Mesenchymal stem cell (in vitro differentiated cells and primary cell): ENCODE data around the gene RBL2.

Experiments used
- DNase-seq: peaks from one replicate; pipeline ENCODE4 v3.0.0-alpha.2; 2013
- H2AFZ ChIP-seq: one replicate; pipeline ENCODE4 v1.6.1; 2013; ENCODE audit warnings: low read depth, mild to moderate bottlenecking, control low read depth, inconsistent platforms, low read length, moderate library complexity
- H2AK5ac ChIP-seq: 2 replicates; pipeline ENCODE4 v1.6.1; 2013; ENCODE audit warnings: low read length, moderate library complexity, mild to moderate bottlenecking, inconsistent platforms; ENCODE audit not compliant: severe bottlenecking
- H2BK120ac ChIP-seq: one replicate; pipeline ENCODE4 v1.6.1; 2013; ENCODE audit warnings: low read depth, mild to moderate bottlenecking, inconsistent platforms, low read length, moderate library complexity
- H2BK12ac ChIP-seq, 2 experiments: one replicate each; pipeline ENCODE4 v1.6.1; 2013; ENCODE audit warnings: inconsistent platforms in 2 of 2, low read length in 2 of 2, mild to moderate bottlenecking in 2 of 2, moderate library complexity in 2 of 2, control low read depth in 1 of 2
- H2BK15ac ChIP-seq: one replicate; pipeline ENCODE4 v1.6.1; 2013; ENCODE audit warnings: mild to moderate bottlenecking, low read depth, inconsistent platforms; ENCODE audit not compliant: poor library complexity, severe bottlenecking
- H2BK5ac ChIP-seq: 2 replicates; pipeline ENCODE4 v1.6.1; 2013; ENCODE audit warnings: low read depth, mild to moderate bottlenecking, low read length, control low read depth, inconsistent platforms; ENCODE audit not compliant: poor library complexity, severe bottlenecking
- H3K14ac ChIP-seq, 2 experiments: one replicate each; pipeline ENCODE4 v1.6.1; 2013; ENCODE audit warnings: inconsistent platforms in 2 of 2, low read length in 2 of 2, control low read depth in 1 of 2, mild to moderate bottlenecking in 1 of 2, moderate library complexity in 1 of 2
- H3K18ac ChIP-seq, 2 experiments: one replicate each; pipeline ENCODE4 v1.6.1; 2013; ENCODE audit warnings: inconsistent platforms in 2 of 2, low read length in 2 of 2, control low read depth in 1 of 2, low read depth in 1 of 2, mild to moderate bottlenecking in 1 of 2
- H3K23ac ChIP-seq, 2 experiments: one replicate each; pipeline ENCODE4 v1.6.1; 2013; ENCODE audit warnings: inconsistent platforms in 2 of 2, low read length in 2 of 2, mild to moderate bottlenecking in 2 of 2, moderate library complexity in 2 of 2, control low read depth in 1 of 2
- H3K27ac ChIP-seq: 2 replicates; pipeline ENCODE4 v1.5.1; 2013; ENCODE audit warnings: mild to moderate bottlenecking, moderate library complexity, low read length, control low read depth, inconsistent platforms; ENCODE audit not compliant: poor library complexity, severe bottlenecking
- H3K27me3 ChIP-seq, 2 experiments: 2 replicates each; pipeline versions ENCODE4 v1.6.1 to v1.7.0; 2013; ENCODE audit warnings: low read length in 2 of 2, mild to moderate bottlenecking in 2 of 2, moderate library complexity in 2 of 2, control low read depth in 1 of 2, inconsistent platforms in 1 of 2; ENCODE audit not compliant: control insufficient read depth in 1 of 2, insufficient read depth in 1 of 2
- H3K36me3 ChIP-seq, 2 experiments: 2 replicates each; pipeline versions ENCODE4 v1.6.1 to v1.7.0; 2013; ENCODE audit warnings: low read length in 2 of 2, control low read depth in 1 of 2, inconsistent platforms in 1 of 2, low read depth in 1 of 2, mild to moderate bottlenecking in 1 of 2; ENCODE audit not compliant: insufficient read depth in 2 of 2, control insufficient read depth in 1 of 2
- H3K4ac ChIP-seq, 2 experiments: one replicate each; pipeline ENCODE4 v1.6.1; 2013; ENCODE audit warnings: inconsistent platforms in 2 of 2, low read length in 2 of 2, mild to moderate bottlenecking in 2 of 2, moderate library complexity in 2 of 2, control low read depth in 1 of 2, low read depth in 1 of 2
- H3K4me1 ChIP-seq: 2 replicates; pipeline ENCODE4 v1.6.1; 2013; ENCODE audit warnings: low read depth, low read length, control low read depth; ENCODE audit not compliant: control insufficient read depth, insufficient read depth
- H3K4me2 ChIP-seq: 2 replicates; pipeline ENCODE4 v1.6.1; 2013; ENCODE audit warnings: low read length, mild to moderate bottlenecking, inconsistent platforms; ENCODE audit not compliant: poor library complexity, severe bottlenecking
- H3K4me3 ChIP-seq, 2 experiments: 2 replicates each; pipeline versions ENCODE4 v1.5.1 to v1.7.0; 2013; ENCODE audit warnings: low read length in 2 of 2, mild to moderate bottlenecking in 2 of 2, control low read depth in 1 of 2, low read depth in 1 of 2; ENCODE audit not compliant: insufficient read depth in 1 of 2
- H3K79me1 ChIP-seq: replicated peaks from 2 replicates; pipeline ENCODE4 v1.6.1; 2013; ENCODE audit warnings: mild to moderate bottlenecking, control low read depth, low read length, inconsistent platforms; ENCODE audit not compliant: poor library complexity, severe bottlenecking
- H3K9ac ChIP-seq: 2 replicates; pipeline ENCODE4 v1.7.0; 2013; ENCODE audit warnings: mild to moderate bottlenecking, low read length, moderate library complexity
- H3K9me3 ChIP-seq: 2 replicates; pipeline ENCODE4 v1.7.0; 2013; ENCODE audit warnings: mild to moderate bottlenecking, low read length; ENCODE audit not compliant: control insufficient read depth
- H4K8ac ChIP-seq: one replicate; pipeline ENCODE4 v1.6.1; 2013; ENCODE audit warnings: inconsistent platforms, mild to moderate bottlenecking, low read length, moderate library complexity
- H4K91ac ChIP-seq: one replicate; pipeline ENCODE4 v1.6.1; 2013; ENCODE audit warnings: mild to moderate bottlenecking, low read length, inconsistent platforms
- WGBS: methylation state at CpG from one replicate; pipeline ENCODE4 v1.1.7; 2013; ENCODE audit warnings: mixed read lengths; 5-methylcytosine and 5-hydroxymethylcytosine counted together

The RBL2 gene

GRCh38 chr16:53428681-53429080 lies 5.6 kb upstream of the RBL2 start:
- H3K4me2 ChIP-seq: no peak overlapping the region
- H3K14ac ChIP-seq: no peak overlapping the region
- no peak overlapping the region for H3K27ac ChIP-seq
- WGBS: no CpG with 5 or more reads among the region's 3 CpGs
- H3K4me1 ChIP-seq: no peaks in the 10 kb centered on the region
- H3K36me3 ChIP-seq: no peaks in the 10 kb centered on the region
- no peak overlapping the region for H3K4me3 ChIP-seq
- no peak overlapping the region for H2BK120ac ChIP-seq
- no peaks in the 10 kb centered on the region for H3K27me3 ChIP-seq
- no peaks in the 10 kb centered on the region for H3K9me3 ChIP-seq
- no peak overlapping the region for H4K91ac ChIP-seq
- no peak overlapping the region for H3K9ac ChIP-seq
- no peak overlapping the region for H3K18ac ChIP-seq
- no peak overlapping the region for H2BK12ac ChIP-seq
- H3K23ac ChIP-seq: no peak overlapping the region
- no peak overlapping the region for H2BK5ac ChIP-seq
- no peak overlapping the region for H4K8ac ChIP-seq
- H2BK15ac ChIP-seq: no peak overlapping the region
- H2AFZ ChIP-seq: no peak overlapping the region
- no peak overlapping the region for H3K4ac ChIP-seq
- no peaks in the 10 kb centered on the region for H3K79me1 ChIP-seq
- no peak for DNase-seq
- no peak overlapping the region for H2AK5ac ChIP-seq

GRCh38 chr16:53429221-53429943 lies 4.9 kb upstream of the RBL2 start:
- Histone ChIP-seq H3K9ac (no peak overlapping the region), H3K36me3 (no peaks in the 10 kb centered on the region), H2BK120ac (no peak overlapping the region), H3K27ac (no peak overlapping the region), H3K18ac (no peak overlapping the region), H3K4ac (no peak overlapping the region), H2BK15ac (no peak overlapping the region), H3K79me1 (no peaks in the 10 kb centered on the region), H3K14ac (no peak overlapping the region), H3K4me2 (no peak overlapping the region), H3K4me1 (no peaks in the 10 kb centered on the region), H2BK5ac (no peak overlapping the region), H2BK12ac (no peak overlapping the region), H3K4me3 (no peak overlapping the region), H4K8ac (no peak overlapping the region), H3K9me3 (no peaks in the 10 kb centered on the region), H4K91ac (no peak overlapping the region), H3K27me3 (no peaks in the 10 kb centered on the region), H3K23ac (no peak overlapping the region), H2AFZ (no peak overlapping the region), H2AK5ac (no peak overlapping the region)
- peak; percentile 79 for DNase-seq
- WGBS: 89% methylated on average over 4 of the region's 4 CpGs

- no peak overlapping the region for H3K23ac ChIP-seq
- no peaks in the 10 kb centered on the region for H3K79me1 ChIP-seq
- no peak overlapping the region for H2AFZ ChIP-seq
- no peaks in the 10 kb centered on the region for H3K9me3 ChIP-seq
- no CpG with 5 or more reads among the region's 1 CpG for whole genome bisulfite sequencing
- H3K27me3 ChIP-seq: no peaks in the 10 kb centered on the region
- H2AK5ac ChIP-seq: no peak overlapping the region
- H2BK12ac ChIP-seq: no peak overlapping the region
- no peak overlapping the region for H3K4me2 ChIP-seq
- H3K4ac ChIP-seq: no peak overlapping the region
- no peak overlapping the region for H3K4me3 ChIP-seq
- H3K36me3 ChIP-seq: no peaks in the 10 kb centered on the region
- H2BK5ac ChIP-seq: no peak overlapping the region
- H3K27ac ChIP-seq: no peak overlapping the region
- H3K4me1 ChIP-seq: no peaks in the 10 kb centered on the region
- H2BK120ac ChIP-seq: no peak overlapping the region
- no peak overlapping the region for H2BK15ac ChIP-seq
- no peak overlapping the region for H3K18ac ChIP-seq
- DNase-seq: no peak
- H4K91ac ChIP-seq: no peak overlapping the region
- H4K8ac ChIP-seq: no peak overlapping the region
- no peak overlapping the region for H3K9ac ChIP-seq
- no peak overlapping the region for H3K14ac ChIP-seq
Observed at GRCh38 chr16:53430363-53430762, 3.9 kb upstream of the RBL2 start.

- Histone ChIP-seq H2BK5ac (no peak overlapping the region), H4K91ac (no peak overlapping the region), H2AFZ (no peak overlapping the region), H3K4me1 (no peaks in the 10 kb centered on the region), H3K18ac (no peak overlapping the region), H2BK15ac (no peak overlapping the region), H3K4ac (no peak overlapping the region), H4K8ac (no peak overlapping the region), H2BK120ac (no peak overlapping the region), H3K36me3 (no peaks in the 10 kb centered on the region), H3K79me1 (peaks cover 4% of the 10 kb centered on the region), H3K23ac (no peak overlapping the region), H3K14ac (no peak overlapping the region), H3K4me2 (no peak overlapping the region), H3K9me3 (no peaks in the 10 kb centered on the region), H2BK12ac (no peak overlapping the region), H2AK5ac (no peak overlapping the region), H3K27me3 (no peaks in the 10 kb centered on the region), H3K9ac (peak overlapping the region; percentile 96), H3K27ac (no peak overlapping the region), H3K4me3 (peak overlapping the region in 1 of 2 experiments; percentile 99)
- no peak for DNase-seq
- WGBS: 94% methylated on average over 3 of the region's 7 CpGs
Observed at GRCh38 chr16:53433509-53433908, 762 bp upstream of the RBL2 start.
